Colonic mucosa (tissue), 4 donors: ENCODE data around the gene CD81. TPM values are rescaled to one million over a fixed set of nuclear protein-coding genes. Genes with fewer than 3 reads are reported as not detected.

Source experiments
- DNase-seq: peaks from one replicate; pipeline ENCODE4 v3.0.0-alpha.2; 2020
- H3K27ac ChIP-seq: fragments of 200-600 bp; one replicate; pipeline ENCODE4 v1.8.0; 2021
- H3K27me3 ChIP-seq: fragments of 200-600 bp; one replicate; pipeline ENCODE4 v1.8.0; 2021
- H3K36me3 ChIP-seq: fragments of 200-600 bp; one replicate; pipeline ENCODE4 v1.8.0; 2021
- H3K4me1 ChIP-seq: fragments of 200-600 bp; one replicate; pipeline ENCODE4 v1.8.0; 2021; ENCODE audit warnings: mild to moderate bottlenecking
- H3K4me3 ChIP-seq: fragments of 200-600 bp; one replicate; pipeline ENCODE4 v1.8.0; 2021
- H3K9ac ChIP-seq, 2 donors: one replicate each; pipeline ENCODE4 v1.7.0; 2013; ENCODE audit warnings: control low read depth in 2 of 2, low read depth in 2 of 2, low read length in 2 of 2
- H3K9me3 ChIP-seq: fragments of 200-600 bp; one replicate; pipeline ENCODE4 v1.8.0; 2021
- intact Hi-C: fragments of 100-400 bp; cut with DNase I; formaldehyde crosslinking; loops from one replicate; pipeline ENCODE4 v1.14.1; 2022
- total RNA-seq, 2 donors: library from RNA; stranded (reverse); fragmentation: NEBNext Ultra II Directional in 1 of 2; extraction: Animal tissue kit (Norgen Biotek cat#: 25700) in 1 of 2; gene quantifications; one replicate each; pipeline ENCODE4 v1.2.1, GENCODE V29; 2021
- TF ChIP-seq, protein P1 (sequence below): fragments of 200-600 bp; IDR thresholded peaks from one replicate; pipeline ENCODE4 v1.8.0; 2022; ENCODE audit warnings: antibody characterized with exemption, mild to moderate bottlenecking
- donor health status: healthy.
- donor health status: DM: no; HTN: no; CAD: no.
- donor health status: DM: no; HTN: no; CAD: no.

Gene CD81
- total RNA-seq, 2 donors from 2014 or later: 185 to 208 TPM

DNA sequence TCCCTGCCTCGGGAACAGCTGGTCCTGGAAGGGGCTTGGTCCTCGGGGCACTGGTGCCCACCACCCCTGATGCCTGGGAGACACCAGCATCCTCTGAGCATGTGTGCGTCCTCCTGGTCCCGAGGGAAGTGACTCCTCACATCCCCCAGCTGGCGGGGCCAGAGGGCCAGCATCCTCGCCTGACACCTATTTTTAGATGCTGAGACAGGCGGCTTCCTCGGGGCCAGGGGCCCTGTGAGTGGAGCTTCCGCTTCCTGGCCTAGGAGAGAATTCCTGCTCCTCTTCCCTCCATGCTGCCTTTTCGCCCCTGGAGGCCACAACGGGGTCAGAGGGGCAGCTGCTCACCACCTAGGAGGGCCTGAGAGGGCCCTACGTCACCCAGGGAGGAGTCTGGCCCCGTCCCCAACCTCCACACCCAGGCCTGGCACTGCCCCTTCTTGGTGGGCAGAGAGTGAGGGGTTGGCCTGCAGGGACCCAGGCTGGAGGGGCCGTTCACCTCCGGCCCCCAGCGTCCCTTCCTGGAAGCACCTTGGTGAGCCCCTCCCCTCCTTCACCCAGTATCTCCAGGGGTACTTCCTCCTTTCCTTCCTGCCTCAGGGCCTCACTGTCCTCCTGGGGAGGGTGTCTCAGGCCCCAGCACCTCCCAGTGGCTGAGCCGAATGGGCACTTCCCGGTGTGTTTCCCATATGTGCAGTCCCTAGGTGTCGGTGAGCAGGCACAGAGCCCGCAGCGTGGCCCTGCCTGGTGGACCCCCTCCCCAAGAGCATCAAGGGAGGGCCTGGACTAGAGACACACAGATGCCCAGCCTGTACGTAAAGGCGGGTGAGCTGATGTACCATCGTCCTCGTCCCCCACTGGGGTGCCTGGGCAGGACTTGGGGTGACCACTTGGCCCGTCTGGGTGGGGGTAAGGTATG, 6.1 kb downstream of the CD81 start:
- Histone ChIP-seq H3K9me3 (no peaks in the 10 kb centered on the region), H3K36me3 (no peaks in the 10 kb centered on the region), H3K27ac (peak overlapping the region; percentile 72), H3K9ac (peak overlapping the region; percentile 41 to 59), H3K27me3 (no peaks in the 10 kb centered on the region), H3K4me1 (peaks cover 25% of the 10 kb centered on the region), H3K4me3 (no peak overlapping the region)
- intact Hi-C loops: no loop called here
- TF ChIP-seq, protein P1, sequence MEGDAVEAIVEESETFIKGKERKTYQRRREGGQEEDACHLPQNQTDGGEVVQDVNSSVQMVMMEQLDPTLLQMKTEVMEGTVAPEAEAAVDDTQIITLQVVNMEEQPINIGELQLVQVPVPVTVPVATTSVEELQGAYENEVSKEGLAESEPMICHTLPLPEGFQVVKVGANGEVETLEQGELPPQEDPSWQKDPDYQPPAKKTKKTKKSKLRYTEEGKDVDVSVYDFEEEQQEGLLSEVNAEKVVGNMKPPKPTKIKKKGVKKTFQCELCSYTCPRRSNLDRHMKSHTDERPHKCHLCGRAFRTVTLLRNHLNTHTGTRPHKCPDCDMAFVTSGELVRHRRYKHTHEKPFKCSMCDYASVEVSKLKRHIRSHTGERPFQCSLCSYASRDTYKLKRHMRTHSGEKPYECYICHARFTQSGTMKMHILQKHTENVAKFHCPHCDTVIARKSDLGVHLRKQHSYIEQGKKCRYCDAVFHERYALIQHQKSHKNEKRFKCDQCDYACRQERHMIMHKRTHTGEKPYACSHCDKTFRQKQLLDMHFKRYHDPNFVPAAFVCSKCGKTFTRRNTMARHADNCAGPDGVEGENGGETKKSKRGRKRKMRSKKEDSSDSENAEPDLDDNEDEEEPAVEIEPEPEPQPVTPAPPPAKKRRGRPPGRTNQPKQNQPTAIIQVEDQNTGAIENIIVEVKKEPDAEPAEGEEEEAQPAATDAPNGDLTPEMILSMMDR: no peak
- DNase-seq: no peak

DNA sequence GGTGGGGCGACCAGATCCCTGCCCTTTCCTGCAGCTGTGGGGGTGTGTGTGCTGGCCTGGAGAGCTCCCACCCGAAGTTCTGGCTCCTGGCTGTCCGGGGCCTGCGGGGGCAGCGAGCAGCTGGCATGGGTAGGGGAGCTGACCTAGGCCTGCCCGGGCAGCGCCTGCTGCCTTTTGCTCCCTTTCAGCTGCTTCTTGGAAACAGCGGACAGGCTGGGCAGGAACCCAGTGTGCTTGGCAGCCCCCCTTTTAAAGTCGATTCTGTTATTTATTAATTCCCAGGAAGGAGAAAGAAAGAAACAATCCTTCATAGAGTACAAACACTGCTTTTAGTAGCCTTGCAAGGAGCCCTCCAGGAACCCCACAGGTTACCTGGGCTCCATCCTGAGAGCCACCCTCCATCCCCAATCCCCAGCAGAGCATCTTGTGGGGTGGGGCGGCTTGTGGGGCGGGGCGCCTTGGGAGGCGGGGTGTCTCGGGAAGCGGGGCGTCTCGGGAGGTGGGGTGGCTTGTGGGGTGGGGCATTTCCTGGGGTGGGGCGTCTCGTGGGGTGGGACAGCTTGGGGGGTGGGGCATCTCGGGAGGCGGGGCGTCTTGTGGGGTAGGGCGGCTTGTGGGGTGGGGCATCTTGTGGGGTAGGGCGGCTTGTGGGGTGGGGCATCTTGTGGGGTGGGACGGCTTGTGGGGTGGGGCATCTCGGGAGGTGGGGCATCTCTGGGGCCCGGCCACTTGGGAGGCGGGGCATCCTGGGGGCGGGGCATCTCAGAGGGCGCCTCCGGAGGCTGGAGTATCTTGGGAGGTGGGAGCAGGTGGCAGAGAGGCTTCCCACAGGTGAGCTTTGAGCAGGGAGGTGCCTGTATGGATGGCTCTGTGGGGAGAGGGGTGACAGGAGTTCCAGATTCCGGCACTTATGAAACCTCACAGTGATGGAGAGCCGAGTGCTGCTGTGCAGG, 7.0 kb downstream of the CD81 start:
- H3K4me1 ChIP-seq: peaks cover 25% of the 10 kb centered on the region
- peak overlapping the region in 1 of 2 donors; percentile 35 for H3K9ac ChIP-seq
- H3K27me3 ChIP-seq: no peaks in the 10 kb centered on the region
- H3K36me3 ChIP-seq: no peaks in the 10 kb centered on the region
- DNase-seq: peak; percentile 63
- H3K27ac ChIP-seq: peak overlapping the region; percentile 72
- TF ChIP-seq, protein P1: no peak
- intact Hi-C loops: no loop called here
- no peaks in the 10 kb centered on the region for H3K9me3 ChIP-seq
- H3K4me3 ChIP-seq: no peak overlapping the region

DNA sequence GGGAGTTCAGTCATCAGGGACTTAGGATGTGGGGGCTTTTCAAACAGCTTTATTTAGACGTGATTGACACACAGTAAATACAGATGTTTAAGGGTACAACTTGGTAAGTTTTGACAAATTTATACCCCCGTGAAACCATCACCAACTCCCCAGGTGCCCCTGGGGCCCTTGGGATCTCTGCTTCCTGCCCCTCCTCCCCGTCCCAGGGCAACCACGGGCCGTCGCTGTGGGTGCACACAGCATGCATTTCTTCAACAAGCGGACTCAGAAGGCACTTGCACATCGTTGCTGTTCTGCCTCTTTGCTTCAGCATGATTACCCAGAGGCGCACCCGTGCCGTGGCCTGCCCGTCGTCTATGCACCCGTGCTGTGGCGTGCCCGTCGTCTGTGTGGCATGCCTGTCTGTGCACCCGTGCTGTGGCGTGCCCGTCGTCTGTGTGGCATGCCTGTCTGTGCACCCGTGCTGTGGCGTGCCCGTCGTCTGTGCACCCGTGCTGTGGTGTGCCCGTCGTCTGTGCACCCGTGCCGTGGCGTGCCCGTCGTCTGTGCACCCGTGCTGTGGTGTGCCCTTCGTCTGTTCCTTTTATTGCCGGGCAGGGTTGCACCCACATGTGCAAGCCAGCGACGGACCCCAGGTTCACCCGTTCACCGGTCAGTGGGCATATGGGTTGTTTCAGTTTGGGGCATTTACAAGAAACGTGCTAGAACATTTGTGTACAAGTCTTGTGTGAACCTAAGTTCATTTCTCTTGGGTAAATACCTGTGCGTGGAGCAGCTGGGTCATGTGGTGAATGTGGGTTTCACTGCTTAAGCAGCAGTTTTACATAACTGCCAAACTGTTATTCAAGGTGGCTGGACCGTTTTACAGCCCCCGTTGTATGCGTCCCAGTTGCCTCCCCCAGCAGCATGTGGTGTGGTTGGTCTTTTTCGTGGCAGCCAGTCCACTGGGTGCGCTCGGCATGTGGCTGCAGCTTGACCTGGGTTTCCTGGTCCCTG, 8.3 kb downstream of the CD81 start:
- no peak overlapping the region for H3K4me3 ChIP-seq
- no peak overlapping the region for H3K27ac ChIP-seq
- no peaks in the 10 kb centered on the region for H3K9me3 ChIP-seq
- no peak for DNase-seq
- H3K27me3 ChIP-seq: no peaks in the 10 kb centered on the region
- no peak overlapping the region for H3K9ac ChIP-seq
- intact Hi-C loops: no loop called here
- TF ChIP-seq, protein P1: no peak
- H3K4me1 ChIP-seq: peaks cover 20% of the 10 kb centered on the region
- H3K36me3 ChIP-seq: no peaks in the 10 kb centered on the region

DNA sequence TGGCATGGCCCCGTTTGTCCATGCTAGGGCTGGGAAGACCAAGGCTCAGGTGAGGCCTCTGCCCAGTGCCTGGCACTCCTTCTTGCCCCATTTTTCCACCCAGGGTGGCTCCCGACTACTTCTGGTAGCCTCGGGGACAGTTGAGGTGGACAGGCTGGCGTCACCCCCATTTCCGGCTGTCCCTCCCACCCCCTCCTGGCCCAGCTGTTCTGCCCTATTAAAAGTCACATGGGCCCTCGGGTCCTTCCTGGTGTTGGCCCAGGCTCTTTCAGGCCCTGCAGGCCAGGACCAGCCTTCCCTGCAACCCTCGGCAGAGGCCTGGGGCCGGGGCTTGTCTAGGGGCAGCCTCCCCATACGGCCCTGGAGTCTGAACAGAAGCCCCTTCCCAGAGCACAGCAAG, 9.5 kb downstream of the CD81 start:
- H3K27me3 ChIP-seq: no peaks in the 10 kb centered on the region
- H3K9ac ChIP-seq: no peak overlapping the region
- intact Hi-C loops: no loop called here
- H3K4me3 ChIP-seq: no peak overlapping the region
- TF ChIP-seq, protein P1: no peak
- no peak for DNase-seq
- no peaks in the 10 kb centered on the region for H3K9me3 ChIP-seq
- H3K4me1 ChIP-seq: peaks cover 18% of the 10 kb centered on the region
- H3K27ac ChIP-seq: no peak overlapping the region
- no peaks in the 10 kb centered on the region for H3K36me3 ChIP-seq
